ENCODE results near the gene LSM14A.
"Not testable (repeated sequence)": the region's sequence is repeated elsewhere in the genome, so short reads cannot be mapped to it uniquely, and the experiment has no call there.

DNA sequence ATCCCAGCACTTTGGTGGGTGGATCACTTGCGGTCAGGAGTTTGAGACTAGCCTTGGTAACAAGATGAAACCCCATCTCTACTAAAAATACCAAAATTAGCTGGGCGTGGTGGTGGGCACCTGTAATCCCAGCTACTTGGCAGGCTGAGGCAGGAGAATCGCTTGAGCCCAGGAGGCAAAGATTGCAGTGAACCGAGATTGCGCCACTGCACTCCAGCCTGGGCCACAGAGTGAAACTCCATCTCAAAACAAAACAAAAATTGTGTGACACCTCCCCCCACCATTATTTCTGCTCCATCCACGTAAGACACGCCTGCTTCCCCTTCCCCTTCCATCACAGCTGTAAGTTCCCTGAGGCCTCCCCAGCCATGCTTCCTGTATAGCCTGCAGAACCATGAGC is 13.3 kb upstream of the LSM14A start:
- not testable (repeated sequence) for TF ChIP-seq POLR2A (IDR thresholded peaks at IDR 0.05; ENCODE audit: control extremely low read depth in 1 of 2, low read depth in 2 of 2, low read length in 2 of 2); SP1 (IDR thresholded peaks at IDR 0.05; ENCODE audit: low read depth, low read length); TAF1 (IDR thresholded peaks at IDR 0.05; ENCODE audit: low read depth, low read length); EP300 (IDR thresholded peaks at IDR 0.05; ENCODE audit: borderline replicate concordance in 1 of 2, low read depth in 2 of 2, low read length in 2 of 2); BRCA1 (IDR thresholded peaks at IDR 0.05; ENCODE audit: low read depth, low read length)
- TF ChIP-seq, protein P1, sequence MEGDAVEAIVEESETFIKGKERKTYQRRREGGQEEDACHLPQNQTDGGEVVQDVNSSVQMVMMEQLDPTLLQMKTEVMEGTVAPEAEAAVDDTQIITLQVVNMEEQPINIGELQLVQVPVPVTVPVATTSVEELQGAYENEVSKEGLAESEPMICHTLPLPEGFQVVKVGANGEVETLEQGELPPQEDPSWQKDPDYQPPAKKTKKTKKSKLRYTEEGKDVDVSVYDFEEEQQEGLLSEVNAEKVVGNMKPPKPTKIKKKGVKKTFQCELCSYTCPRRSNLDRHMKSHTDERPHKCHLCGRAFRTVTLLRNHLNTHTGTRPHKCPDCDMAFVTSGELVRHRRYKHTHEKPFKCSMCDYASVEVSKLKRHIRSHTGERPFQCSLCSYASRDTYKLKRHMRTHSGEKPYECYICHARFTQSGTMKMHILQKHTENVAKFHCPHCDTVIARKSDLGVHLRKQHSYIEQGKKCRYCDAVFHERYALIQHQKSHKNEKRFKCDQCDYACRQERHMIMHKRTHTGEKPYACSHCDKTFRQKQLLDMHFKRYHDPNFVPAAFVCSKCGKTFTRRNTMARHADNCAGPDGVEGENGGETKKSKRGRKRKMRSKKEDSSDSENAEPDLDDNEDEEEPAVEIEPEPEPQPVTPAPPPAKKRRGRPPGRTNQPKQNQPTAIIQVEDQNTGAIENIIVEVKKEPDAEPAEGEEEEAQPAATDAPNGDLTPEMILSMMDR (IDR thresholded peaks at IDR 0.05; ENCODE audit: control extremely low read depth in 1 of 3, insufficient read depth in 1 of 3, low read depth in 1 of 3, low read length in 3 of 3): not testable (repeated sequence)
- TF ChIP-seq, protein P2, sequence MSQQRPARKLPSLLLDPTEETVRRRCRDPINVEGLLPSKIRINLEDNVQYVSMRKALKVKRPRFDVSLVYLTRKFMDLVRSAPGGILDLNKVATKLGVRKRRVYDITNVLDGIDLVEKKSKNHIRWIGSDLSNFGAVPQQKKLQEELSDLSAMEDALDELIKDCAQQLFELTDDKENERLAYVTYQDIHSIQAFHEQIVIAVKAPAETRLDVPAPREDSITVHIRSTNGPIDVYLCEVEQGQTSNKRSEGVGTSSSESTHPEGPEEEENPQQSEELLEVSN (IDR thresholded peaks at IDR 0.05): not testable (repeated sequence)
